ENCODE results near the gene FAM193A.

Gene FAM193A

GRCh38 chr4:2702770-2703169 lies 166.3 kb downstream of the FAM193A start:
- Histone ChIP-seq H3K4me1 (ENCODE audit: control insufficient read depth, insufficient read depth, low read length) (no peaks in the 10 kb centered on the region), H3K9ac (ENCODE audit: low read length in 2 of 2) (no peak overlapping the region), H3K27ac (ENCODE audit: low read length) (no peak overlapping the region), H3K4me3 (ENCODE audit: low read length in 2 of 2) (no peak overlapping the region), H3K27me3 (ENCODE audit: control insufficient read depth in 1 of 2, insufficient read depth in 2 of 2, low read length in 2 of 2) (no peaks in the 10 kb centered on the region), H3K36me3 (ENCODE audit: control insufficient read depth in 2 of 2, insufficient read depth in 2 of 2, low read length in 2 of 2) (peaks cover 36 to 42% of the 10 kb centered on the region in 2 donors), H3K9me3 (ENCODE audit: control insufficient read depth in 2 of 2, low read length in 2 of 2) (no peaks in the 10 kb centered on the region)

DNA sequence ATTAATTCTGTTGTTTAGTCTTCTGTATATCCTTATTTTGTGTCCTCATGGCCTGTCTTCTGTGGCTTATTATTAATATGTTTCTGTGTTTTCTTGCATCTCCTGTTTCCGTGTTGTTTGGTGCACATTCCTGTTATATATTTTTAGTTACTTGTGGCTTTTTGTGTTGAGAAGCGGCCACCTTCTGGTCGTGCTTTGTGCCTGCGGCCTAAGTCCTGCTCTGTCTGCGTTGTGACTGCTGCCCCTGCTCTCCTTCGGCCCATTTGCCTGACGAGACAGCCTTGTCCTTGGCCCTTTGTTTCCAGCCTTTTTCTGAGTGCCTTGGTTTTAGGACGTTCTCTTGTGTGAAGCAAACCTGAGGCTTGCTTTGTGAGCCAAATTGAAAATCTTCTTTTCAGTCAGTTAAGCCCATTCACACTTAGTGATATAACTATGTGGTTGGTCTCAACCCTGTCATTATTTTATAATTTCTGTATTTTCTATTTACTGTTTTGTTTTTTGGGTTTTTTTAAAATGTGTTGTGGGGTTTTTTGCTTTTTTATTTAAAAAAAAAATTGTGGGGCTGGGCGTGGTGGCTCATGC lies 175.9 kb downstream of the FAM193A start:
- H3K4me1 ChIP-seq (ENCODE audit: control insufficient read depth, insufficient read depth, low read length) = peaks cover 7% of the 10 kb centered on the region
- no peaks in the 10 kb centered on the region for H3K9me3 ChIP-seq (ENCODE audit: control insufficient read depth in 2 of 2, low read length in 2 of 2)
- no peak overlapping the region for H3K4me3 ChIP-seq (ENCODE audit: low read length in 2 of 2)
- peaks cover 3 to 8% of the 10 kb centered on the region in 2 donors for H3K36me3 ChIP-seq (ENCODE audit: control insufficient read depth in 2 of 2, insufficient read depth in 2 of 2, low read length in 2 of 2)
- H3K27me3 ChIP-seq (ENCODE audit: control insufficient read depth in 1 of 2, insufficient read depth in 2 of 2, low read length in 2 of 2) = no peaks in the 10 kb centered on the region
- H3K9ac ChIP-seq (ENCODE audit: low read length in 2 of 2) = no peak overlapping the region
- no peak overlapping the region for H3K27ac ChIP-seq (ENCODE audit: low read length)

- H3K36me3 ChIP-seq (ENCODE audit: control insufficient read depth in 2 of 2, insufficient read depth in 2 of 2, low read length in 2 of 2) = peaks cover 4 to 10% of the 10 kb centered on the region in 2 donors
- no peaks in the 10 kb centered on the region for H3K27me3 ChIP-seq (ENCODE audit: control insufficient read depth in 1 of 2, insufficient read depth in 2 of 2, low read length in 2 of 2)
- no peak overlapping the region for H3K27ac ChIP-seq (ENCODE audit: low read length)
- H3K4me3 ChIP-seq (ENCODE audit: low read length in 2 of 2) = no peak overlapping the region
- H3K4me1 ChIP-seq (ENCODE audit: control insufficient read depth, insufficient read depth, low read length) = peaks cover 7% of the 10 kb centered on the region
- H3K9ac ChIP-seq (ENCODE audit: low read length in 2 of 2) = no peak overlapping the region
- no peaks in the 10 kb centered on the region for H3K9me3 ChIP-seq (ENCODE audit: control insufficient read depth in 2 of 2, low read length in 2 of 2)
These were observed 176.9 kb downstream of the FAM193A start for GRCh38 chr4:2713337-2713736.

DNA sequence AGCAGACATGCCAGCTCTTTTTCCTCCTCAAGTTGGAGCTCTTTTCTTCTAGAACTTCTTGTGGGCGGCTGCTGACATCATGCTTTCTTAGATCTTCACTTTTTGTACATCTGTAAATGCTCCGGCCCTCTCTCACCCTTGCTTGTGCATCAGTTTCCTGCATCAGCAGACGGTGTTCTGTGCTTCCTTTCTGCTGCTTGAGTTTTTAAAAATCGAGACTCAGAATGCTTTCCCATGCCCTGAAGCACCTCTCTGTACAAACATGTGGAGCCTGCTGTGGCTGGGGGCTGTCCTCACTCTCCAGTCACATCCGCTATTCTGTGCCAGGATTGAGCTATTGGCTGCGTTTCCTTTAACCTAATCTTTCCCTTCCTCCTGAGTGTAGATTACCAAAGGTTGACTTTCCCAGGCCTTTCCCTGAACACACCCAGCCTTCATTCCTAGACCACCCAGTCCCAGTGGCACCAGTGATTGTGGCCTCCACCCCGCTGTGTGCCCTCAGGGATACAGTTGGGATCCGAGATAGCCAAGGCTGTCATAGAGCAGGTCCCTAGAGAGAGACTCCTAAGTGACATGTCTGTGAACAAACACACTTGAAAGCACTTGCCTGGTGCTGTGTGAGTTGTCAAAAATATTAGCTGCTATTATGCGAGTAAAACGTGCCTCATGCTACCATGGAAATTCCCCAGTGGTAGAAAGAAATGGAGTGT lies 177.8 kb downstream of the FAM193A start:
- no peak overlapping the region for H3K27ac ChIP-seq (ENCODE audit: low read length)
- no peaks in the 10 kb centered on the region for H3K27me3 ChIP-seq (ENCODE audit: control insufficient read depth in 1 of 2, insufficient read depth in 2 of 2, low read length in 2 of 2)
- no peaks in the 10 kb centered on the region for H3K9me3 ChIP-seq (ENCODE audit: control insufficient read depth in 2 of 2, low read length in 2 of 2)
- H3K9ac ChIP-seq (ENCODE audit: low read length in 2 of 2) = no peak overlapping the region
- no peak overlapping the region for H3K4me3 ChIP-seq (ENCODE audit: low read length in 2 of 2)
- H3K36me3 ChIP-seq (ENCODE audit: control insufficient read depth in 2 of 2, insufficient read depth in 2 of 2, low read length in 2 of 2) = peaks cover 8 to 10% of the 10 kb centered on the region in 2 donors
- H3K4me1 ChIP-seq (ENCODE audit: control insufficient read depth, insufficient read depth, low read length) = peaks cover 7% of the 10 kb centered on the region

GRCh38 chr4:2714918-2715317 lies 178.5 kb downstream of the FAM193A start:
- Histone ChIP-seq H3K4me1 (ENCODE audit: control insufficient read depth, insufficient read depth, low read length) (peaks cover 7% of the 10 kb centered on the region), H3K27ac (ENCODE audit: low read length) (no peak overlapping the region), H3K36me3 (ENCODE audit: control insufficient read depth in 2 of 2, insufficient read depth in 2 of 2, low read length in 2 of 2) (peaks cover 10% of the 10 kb centered on the region in 2 donors), H3K27me3 (ENCODE audit: control insufficient read depth in 1 of 2, insufficient read depth in 2 of 2, low read length in 2 of 2) (no peaks in the 10 kb centered on the region), H3K9me3 (ENCODE audit: control insufficient read depth in 2 of 2, low read length in 2 of 2) (no peaks in the 10 kb centered on the region), H3K4me3 (ENCODE audit: low read length in 2 of 2) (no peak overlapping the region), H3K9ac (ENCODE audit: low read length in 2 of 2) (no peak overlapping the region)

DNA sequence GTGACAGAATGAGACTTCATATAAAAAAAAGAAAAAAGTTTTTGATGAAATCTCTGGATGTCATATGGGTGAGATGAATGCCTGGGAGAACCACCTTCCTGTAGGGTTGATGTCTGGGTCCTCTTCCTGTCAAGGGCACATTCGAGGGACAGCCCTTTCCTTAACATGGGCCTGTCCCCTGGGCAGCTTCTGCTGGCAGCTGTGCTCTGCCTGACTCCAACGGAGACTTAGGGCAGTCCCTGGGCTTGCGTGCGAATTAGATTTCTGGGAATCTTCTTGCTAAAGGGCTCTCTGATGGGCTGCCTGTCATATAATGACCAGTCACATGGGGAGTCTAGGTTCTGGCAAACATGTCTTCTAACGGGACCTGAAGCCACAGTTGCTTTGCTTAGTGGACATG lies 179.0 kb downstream of the FAM193A start:
- peaks cover 7% of the 10 kb centered on the region for H3K4me1 ChIP-seq (ENCODE audit: control insufficient read depth, insufficient read depth, low read length)
- H3K27ac ChIP-seq (ENCODE audit: low read length) = no peak overlapping the region
- no peak overlapping the region for H3K4me3 ChIP-seq (ENCODE audit: low read length in 2 of 2)
- no peaks in the 10 kb centered on the region for H3K27me3 ChIP-seq (ENCODE audit: control insufficient read depth in 1 of 2, insufficient read depth in 2 of 2, low read length in 2 of 2)
- H3K9me3 ChIP-seq (ENCODE audit: control insufficient read depth in 2 of 2, low read length in 2 of 2) = no peaks in the 10 kb centered on the region
- H3K9ac ChIP-seq (ENCODE audit: low read length in 2 of 2) = no peak overlapping the region
- H3K36me3 ChIP-seq (ENCODE audit: control insufficient read depth in 2 of 2, insufficient read depth in 2 of 2, low read length in 2 of 2) = peaks cover 14% of the 10 kb centered on the region in 2 donors

- H3K4me3 ChIP-seq (ENCODE audit: low read length in 2 of 2) = no peak overlapping the region
- no peak overlapping the region for H3K9ac ChIP-seq (ENCODE audit: low read length in 2 of 2)
- H3K36me3 ChIP-seq (ENCODE audit: control insufficient read depth in 2 of 2, insufficient read depth in 2 of 2, low read length in 2 of 2) = peaks cover 18 to 19% of the 10 kb centered on the region in 2 donors
- H3K27me3 ChIP-seq (ENCODE audit: control insufficient read depth in 1 of 2, insufficient read depth in 2 of 2, low read length in 2 of 2) = no peaks in the 10 kb centered on the region
- H3K9me3 ChIP-seq (ENCODE audit: control insufficient read depth in 2 of 2, low read length in 2 of 2) = no peaks in the 10 kb centered on the region
- no peak overlapping the region for H3K27ac ChIP-seq (ENCODE audit: low read length)
- H3K4me1 ChIP-seq (ENCODE audit: control insufficient read depth, insufficient read depth, low read length) = peaks cover 7% of the 10 kb centered on the region
These were observed 179.8 kb downstream of the FAM193A start for GRCh38 chr4:2716236-2716635.

- Histone ChIP-seq H3K36me3 (ENCODE audit: control insufficient read depth in 2 of 2, insufficient read depth in 2 of 2, low read length in 2 of 2) (peaks cover 24 to 31% of the 10 kb centered on the region in 2 donors), H3K9me3 (ENCODE audit: control insufficient read depth in 2 of 2, low read length in 2 of 2) (no peaks in the 10 kb centered on the region), H3K9ac (ENCODE audit: low read length in 2 of 2) (no peak overlapping the region), H3K27ac (ENCODE audit: low read length) (no peak overlapping the region), H3K27me3 (ENCODE audit: control insufficient read depth in 1 of 2, insufficient read depth in 2 of 2, low read length in 2 of 2) (no peaks in the 10 kb centered on the region), H3K4me3 (ENCODE audit: low read length in 2 of 2) (no peak overlapping the region), H3K4me1 (ENCODE audit: control insufficient read depth, insufficient read depth, low read length) (no peaks in the 10 kb centered on the region)
These were observed 185.1 kb downstream of the FAM193A start for GRCh38 chr4:2721586-2721985.

- no peak overlapping the region for H3K27ac ChIP-seq (ENCODE audit: low read length)
- no peaks in the 10 kb centered on the region for H3K4me1 ChIP-seq (ENCODE audit: control insufficient read depth, insufficient read depth, low read length)
- H3K9ac ChIP-seq (ENCODE audit: low read length in 2 of 2) = no peak overlapping the region
- no peak overlapping the region for H3K4me3 ChIP-seq (ENCODE audit: low read length in 2 of 2)
- no peaks in the 10 kb centered on the region for H3K9me3 ChIP-seq (ENCODE audit: control insufficient read depth in 2 of 2, low read length in 2 of 2)
- H3K36me3 ChIP-seq (ENCODE audit: control insufficient read depth in 2 of 2, insufficient read depth in 2 of 2, low read length in 2 of 2) = peaks cover 23 to 31% of the 10 kb centered on the region in 2 donors
- H3K27me3 ChIP-seq (ENCODE audit: control insufficient read depth in 1 of 2, insufficient read depth in 2 of 2, low read length in 2 of 2) = no peaks in the 10 kb centered on the region
These were observed 185.6 kb downstream of the FAM193A start for GRCh38 chr4:2722033-2722432.

DNA sequence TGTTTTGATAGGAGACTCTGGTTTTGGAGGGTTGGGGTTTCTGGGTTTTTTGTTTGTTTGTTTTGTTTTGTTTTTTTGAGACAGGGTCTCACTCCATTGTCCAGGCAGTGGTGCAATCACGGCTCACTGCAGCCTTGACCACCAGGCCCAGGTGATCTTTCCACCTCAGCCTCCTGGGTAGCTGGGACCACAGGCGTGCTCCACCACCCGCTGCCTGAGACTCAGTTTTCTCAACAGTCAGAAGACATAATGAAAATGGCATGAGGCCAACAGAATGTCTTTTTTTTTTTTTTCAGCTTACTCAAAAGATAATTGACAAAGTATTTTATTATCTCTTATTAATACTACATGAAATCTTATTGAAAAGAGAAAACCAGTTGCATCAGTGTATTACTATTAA lies 187.3 kb downstream of the FAM193A start:
- H3K4me1 ChIP-seq (ENCODE audit: control insufficient read depth, insufficient read depth, low read length) = no peaks in the 10 kb centered on the region
- no peaks in the 10 kb centered on the region for H3K27me3 ChIP-seq (ENCODE audit: control insufficient read depth in 1 of 2, insufficient read depth in 2 of 2, low read length in 2 of 2)
- H3K9ac ChIP-seq (ENCODE audit: low read length in 2 of 2) = no peak overlapping the region
- H3K27ac ChIP-seq (ENCODE audit: low read length) = no peak overlapping the region
- no peaks in the 10 kb centered on the region for H3K9me3 ChIP-seq (ENCODE audit: control insufficient read depth in 2 of 2, low read length in 2 of 2)
- H3K36me3 ChIP-seq (ENCODE audit: control insufficient read depth in 2 of 2, insufficient read depth in 2 of 2, low read length in 2 of 2) = peaks cover 18 to 28% of the 10 kb centered on the region in 2 donors
- no peak overlapping the region for H3K4me3 ChIP-seq (ENCODE audit: low read length in 2 of 2)

DNA sequence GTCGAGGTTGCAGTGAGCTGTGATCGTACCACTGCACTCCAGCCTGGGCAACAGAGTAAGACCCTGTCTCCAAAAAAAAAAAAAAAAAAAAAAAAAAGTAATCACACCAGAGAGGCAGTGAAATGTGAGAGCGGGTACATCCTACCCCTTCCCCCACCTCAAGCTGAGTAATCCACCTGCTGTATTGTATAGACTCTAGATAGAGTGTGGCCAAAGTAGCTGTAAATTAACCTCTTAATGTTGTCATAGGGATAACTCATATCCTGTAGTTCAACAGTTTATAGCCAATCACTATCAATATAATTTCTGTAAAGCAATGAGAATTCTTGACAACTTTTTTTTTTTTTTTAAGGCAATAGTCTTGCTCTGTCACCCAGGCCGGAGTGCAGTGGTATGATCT lies 188.9 kb downstream of the FAM193A start:
- H3K9ac ChIP-seq (ENCODE audit: low read length in 2 of 2) = no peak overlapping the region
- H3K4me3 ChIP-seq (ENCODE audit: low read length in 2 of 2) = no peak overlapping the region
- no peaks in the 10 kb centered on the region for H3K9me3 ChIP-seq (ENCODE audit: control insufficient read depth in 2 of 2, low read length in 2 of 2)
- peaks cover 19 to 32% of the 10 kb centered on the region in 2 donors for H3K36me3 ChIP-seq (ENCODE audit: control insufficient read depth in 2 of 2, insufficient read depth in 2 of 2, low read length in 2 of 2)
- H3K27me3 ChIP-seq (ENCODE audit: control insufficient read depth in 1 of 2, insufficient read depth in 2 of 2, low read length in 2 of 2) = no peaks in the 10 kb centered on the region
- H3K4me1 ChIP-seq (ENCODE audit: control insufficient read depth, insufficient read depth, low read length) = no peaks in the 10 kb centered on the region
- H3K27ac ChIP-seq (ENCODE audit: low read length) = no peak overlapping the region
